Measurements from ENCODE around the gene CLMN.

The CLMN gene

GRCh38 chr14:95132760-95133159 is 186.9 kb downstream of the CLMN start:
- H3K4me3 ChIP-seq (replicated peaks; ENCODE audit: low read depth, low read length): no peak overlapping the region
- no peak for DNase-seq (ENCODE audit: low read depth)
- TF ChIP-seq CTCF (IDR thresholded peaks at IDR 0.05; ENCODE audit: low read length, missing control alignments): no peak
